Liver (tissue), 3 donors: ENCODE measurements around the gene SPANXD.

ENCODE experiments used
- CTCF ChIP-seq: fragments of 150-350 bp; IDR thresholded peaks from 2 replicates; pipeline ENCODE4 v1.5.1; 2017; ENCODE audit warnings: improper control_type of control experiment, low read depth, low read length; ENCODE audit not compliant: missing input control
- FOXA1 ChIP-seq: IDR thresholded peaks from 2 replicates; pipeline ENCODE4 v1.6.1; 2016; ENCODE audit warnings: antibody characterized with exemption
- GABPA ChIP-seq, 2 donors: IDR thresholded peaks in 1 of 2; conservative IDR thresholded peaks in 1 of 2; 2 replicates each; pipeline ENCODE4 v1.6.1; 2016; ENCODE audit warnings: antibody characterized with exemption in 2 of 2, mild to moderate bottlenecking in 1 of 2, moderate library complexity in 1 of 2
- HNF4G ChIP-seq: IDR thresholded peaks from 2 replicates; pipeline ENCODE4 v1.6.1; 2016; ENCODE audit warnings: antibody characterized with exemption
- MAX ChIP-seq: IDR thresholded peaks from 2 replicates; pipeline ENCODE4 v1.6.1; 2016; ENCODE audit warnings: antibody characterized with exemption
- NR2F2 ChIP-seq: IDR thresholded peaks from 2 replicates; pipeline ENCODE4 v1.6.1; 2016; ENCODE audit warnings: antibody characterized with exemption
- RAD21 ChIP-seq, 2 donors: IDR thresholded peaks; 2 replicates each; pipeline ENCODE4 v1.6.1; 2016; ENCODE audit warnings: antibody characterized with exemption in 2 of 2, mild to moderate bottlenecking in 2 of 2
- REST ChIP-seq: IDR thresholded peaks from 2 replicates; pipeline ENCODE4 v1.6.1; 2016; ENCODE audit warnings: antibody characterized with exemption, mild to moderate bottlenecking
- RXRA ChIP-seq, 2 donors: IDR thresholded peaks; 2 replicates each; pipeline ENCODE4 v1.6.1; 2017 to 2018; ENCODE audit warnings: antibody characterized with exemption in 2 of 2, mild to moderate bottlenecking in 1 of 2
- TAF1 ChIP-seq: conservative IDR thresholded peaks from 2 replicates; pipeline ENCODE4 v1.6.1; 2016; ENCODE audit warnings: antibody characterized with exemption, mild to moderate bottlenecking
- YY1 ChIP-seq: IDR thresholded peaks from 2 replicates; pipeline ENCODE4 v1.6.1; 2016; ENCODE audit warnings: antibody characterized with exemption, mild to moderate bottlenecking
- ZBTB33 ChIP-seq: IDR thresholded peaks from 2 replicates; pipeline ENCODE4 v1.6.1; 2016; ENCODE audit warnings: antibody characterized with exemption
- donor health status: healthy.
- donor health status: healthy.

GRCh38 chrX:141701072-141701471 is 2.5 kb upstream of the SPANXD start:
- TF ChIP-seq CTCF (no peak), RXRA (IDR thresholded peaks at IDR 0.05) (no peak), YY1 (no peak), RAD21 (IDR thresholded peaks at IDR 0.05) (no peak), REST (no peak), MAX (no peak), HNF4G (no peak), NR2F2 (no peak), TAF1 (no peak), GABPA (IDR thresholded peaks at IDR 0.05 in 1 of 2, conservative IDR thresholded peaks at IDR 0.05 in 1 of 2) (no peak), ZBTB33 (no peak), FOXA1 (no peak)
